ENCODE data around the gene RNF223. TPM values are rescaled to one million over a fixed set of nuclear protein-coding genes. Genes with fewer than 3 reads are reported as not detected.

Gene RNF223
- total and polyA plus RNA-seq, 2 of the 13 experiments (the other 11 are each of a cell fraction or from before 2014, with no cell fraction given), result 0.03 TPM; not detected in 1

DNA sequence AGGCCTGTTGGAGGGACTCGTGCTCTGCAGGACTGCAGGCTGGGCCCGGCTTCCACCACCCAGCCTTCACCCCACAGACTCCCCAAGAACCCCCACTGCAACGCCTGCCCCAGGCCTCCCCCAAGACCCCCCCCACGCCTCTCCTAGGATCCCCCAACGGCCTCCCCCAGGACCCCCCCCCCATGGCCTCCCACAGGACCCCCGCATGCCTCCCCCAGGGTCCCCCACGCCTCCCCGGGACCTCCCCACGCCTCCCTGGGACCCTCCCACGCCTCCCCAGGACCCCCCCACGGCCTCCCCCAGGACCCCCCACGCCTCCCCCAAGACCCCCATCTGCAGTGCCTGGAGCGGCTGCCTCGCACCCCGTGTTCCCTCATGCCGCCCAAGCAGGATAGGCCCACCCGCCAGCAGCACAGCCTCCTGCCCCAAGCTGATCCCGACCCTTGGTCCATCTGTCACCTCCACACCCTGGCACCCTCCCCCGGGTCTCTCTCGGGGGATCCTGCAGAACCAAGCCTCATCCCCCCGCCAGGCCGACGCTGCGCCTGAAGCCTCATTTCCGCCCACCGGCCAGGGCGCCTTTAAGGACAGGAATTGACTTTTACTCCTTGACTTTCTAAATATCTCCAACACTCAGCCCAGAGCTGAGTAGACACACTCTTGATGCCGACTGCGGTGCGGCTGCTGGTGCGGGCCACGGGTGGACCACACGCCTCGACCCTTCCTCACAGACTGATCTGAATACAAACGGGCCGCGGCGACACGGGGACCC, 14.1 kb upstream of the RNF223 start:
- no peak overlapping the region for H2AFZ ChIP-seq (ENCODE audit: low read length)
- H3K36me3 ChIP-seq (replicated peaks in 1 of 2; ENCODE audit: control insufficient read depth in 1 of 2, insufficient read depth in 2 of 2, low read length in 2 of 2), result no peaks in the 10 kb centered on the region
- ChIA-PET CTCF (ENCODE audit: low intra/inter-chr PET ratio, low total read pairs) (no interaction called here), POLR2A (no interaction called here)
- H3K79me2 ChIP-seq (ENCODE audit: insufficient read depth, low read length), result no peaks in the 10 kb centered on the region
- H3K9ac ChIP-seq (ENCODE audit: insufficient read depth, low read depth, low read length), result no peak overlapping the region
- no peaks in the 10 kb centered on the region for H4K20me1 ChIP-seq (ENCODE audit: insufficient read depth, low read length)
- TF ChIP-seq ZNF768 (CRISPR knock-in tag; IDR thresholded peaks at IDR 0.05) (no peak), ZNF891 (CRISPR knock-in tag; IDR thresholded peaks at IDR 0.05) (no peak)
- TF ChIP-seq, protein P1, sequence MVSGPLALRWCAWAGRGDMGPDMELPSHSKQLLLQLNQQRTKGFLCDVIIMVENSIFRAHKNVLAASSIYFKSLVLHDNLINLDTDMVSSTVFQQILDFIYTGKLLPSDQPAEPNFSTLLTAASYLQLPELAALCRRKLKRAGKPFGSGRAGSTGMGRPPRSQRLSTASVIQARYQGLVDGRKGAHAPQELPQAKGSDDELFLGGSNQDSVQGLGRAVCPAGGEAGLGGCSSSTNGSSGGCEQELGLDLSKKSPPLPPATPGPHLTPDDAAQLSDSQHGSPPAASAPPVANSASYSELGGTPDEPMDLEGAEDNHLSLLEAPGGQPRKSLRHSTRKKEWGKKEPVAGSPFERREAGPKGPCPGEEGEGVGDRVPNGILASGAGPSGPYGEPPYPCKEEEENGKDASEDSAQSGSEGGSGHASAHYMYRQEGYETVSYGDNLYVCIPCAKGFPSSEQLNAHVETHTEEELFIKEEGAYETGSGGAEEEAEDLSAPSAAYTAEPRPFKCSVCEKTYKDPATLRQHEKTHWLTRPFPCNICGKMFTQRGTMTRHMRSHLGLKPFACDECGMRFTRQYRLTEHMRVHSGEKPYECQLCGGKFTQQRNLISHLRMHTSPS (CRISPR knock-in tag; IDR thresholded peaks at IDR 0.05; ENCODE audit: low read depth), result no peak
- ATAC-seq (no peak), DNase-seq (ENCODE audit: low spot score) (no peak), FAIRE-seq (no peak)
- no peaks in the 10 kb centered on the region for H3K27me3 ChIP-seq (ENCODE audit: control insufficient read depth in 1 of 2, insufficient read depth in 2 of 2, low read length in 2 of 2)
- BruUV-seq (replicated peaks), result no TSS peak
- no peak overlapping the region for H3K4me2 ChIP-seq (ENCODE audit: low read depth, low read length)
- in situ Hi-C loops (cut with HindIII; ENCODE audit: extremely low pct_ligation_motif_present, low pct_unique_long_range_greater_than_20kb), result no loop called here
- 86% methylated on average over 39 of the region's 39 CpGs for WGBS (ENCODE audit: low lambda C conversion rate)
- intact Hi-C loops (cut with micrococcal nuclease; ENCODE audit: unreplicated experiment), result no loop called here
- H3K27ac ChIP-seq (ENCODE audit: extremely low read length, insufficient read depth, low read length), result no peak overlapping the region
- no peak overlapping the region for H3K4me3 ChIP-seq (replicated peaks in 1 of 3; ENCODE audit: insufficient read depth in 1 of 3, low read depth in 2 of 3, low read length in 3 of 3)
- H3K4me1 ChIP-seq (ENCODE audit: insufficient read depth, low read length), result no peaks in the 10 kb centered on the region
- H3K9me3 ChIP-seq (ENCODE audit: low read length), result no peaks in the 10 kb centered on the region

GRCh38 chr1:1087351-1088028, 13.4 kb upstream of the RNF223 start:
- no TSS peak for BruUV-seq (replicated peaks)
- POLR2A ChIA-PET, result no interaction called here
- 97% methylated on average over 32 of the region's 38 CpGs for WGBS (ENCODE audit: low lambda C conversion rate)
- no peaks in the 10 kb centered on the region for H4K20me1 ChIP-seq (ENCODE audit: insufficient read depth, low read length)
- H3K9me3 ChIP-seq (ENCODE audit: low read length), result no peaks in the 10 kb centered on the region
- intact Hi-C loops (cut with micrococcal nuclease; ENCODE audit: unreplicated experiment) (no loop called here), in situ Hi-C loops (cut with HindIII; ENCODE audit: extremely low pct_ligation_motif_present, low pct_unique_long_range_greater_than_20kb) (no loop called here)
- H3K4me1 ChIP-seq (ENCODE audit: insufficient read depth, low read length), result no peaks in the 10 kb centered on the region
- H3K4me3 ChIP-seq (replicated peaks in 1 of 3; ENCODE audit: insufficient read depth in 1 of 3, low read depth in 2 of 3, low read length in 3 of 3), result no peak overlapping the region
- ATAC-seq, result no peak
- no peak for DNase-seq (ENCODE audit: low spot score)
- H3K79me2 ChIP-seq (ENCODE audit: insufficient read depth, low read length), result no peaks in the 10 kb centered on the region
- H2AFZ ChIP-seq (ENCODE audit: low read length), result no peak overlapping the region
- no peaks in the 10 kb centered on the region for H3K27me3 ChIP-seq (ENCODE audit: control insufficient read depth in 1 of 2, insufficient read depth in 2 of 2, low read length in 2 of 2)
- no peaks in the 10 kb centered on the region for H3K36me3 ChIP-seq (replicated peaks in 1 of 2; ENCODE audit: control insufficient read depth in 1 of 2, insufficient read depth in 2 of 2, low read length in 2 of 2)
- CTCF ChIA-PET (ENCODE audit: low intra/inter-chr PET ratio, low total read pairs), result no interaction called here
- H3K4me2 ChIP-seq (ENCODE audit: low read depth, low read length), result no peak overlapping the region
- no peak overlapping the region for H3K27ac ChIP-seq (ENCODE audit: extremely low read length, insufficient read depth, low read length)
- H3K9ac ChIP-seq (ENCODE audit: insufficient read depth, low read depth, low read length), result no peak overlapping the region
- no peak for FAIRE-seq
- no peak for TF ChIP-seq PLSCR1 (CRISPR knock-in tag; IDR thresholded peaks at IDR 0.05; ENCODE audit: borderline replicate concordance)
- TF ChIP-seq PHF5A (CRISPR knock-in tag; IDR thresholded peaks at IDR 0.05; ENCODE audit: low read depth, unreplicated experiment), result no peak
- no peak for TF ChIP-seq ONECUT2 (CRISPR knock-in tag; IDR thresholded peaks at IDR 0.05)
- no peak for TF ChIP-seq KLF12 (CRISPR knock-in tag; IDR thresholded peaks at IDR 0.05; ENCODE audit: borderline replicate concordance)
- no peak for TF ChIP-seq ZNF432 (CRISPR knock-in tag; IDR thresholded peaks at IDR 0.05; ENCODE audit: borderline replicate concordance)
- TF ChIP-seq ZNF530 (CRISPR knock-in tag; IDR thresholded peaks at IDR 0.05; ENCODE audit: low read depth), result no peak
- no peak for TF ChIP-seq ZNF780A (CRISPR knock-in tag; IDR thresholded peaks at IDR 0.05)
- TF ChIP-seq NFIB (CRISPR knock-in tag; IDR thresholded peaks at IDR 0.05; ENCODE audit: borderline replicate concordance), result no peak
- TF ChIP-seq MED13 (CRISPR knock-in tag; IDR thresholded peaks at IDR 0.05), result no peak
- TF ChIP-seq REXO4 (CRISPR knock-in tag; IDR thresholded peaks at IDR 0.05; ENCODE audit: borderline replicate concordance), result no peak
- no peak for TF ChIP-seq ZNF274 (CRISPR knock-in tag; IDR thresholded peaks at IDR 0.05)
- no peak for TF ChIP-seq ZBTB38 (CRISPR knock-in tag; IDR thresholded peaks at IDR 0.05)

All from HepG2 (cell line).